ENCODE results near the gene FFAR3. TPM values are rescaled to one million over a fixed set of nuclear protein-coding genes. Genes with fewer than 3 reads are reported as not detected.
"Not testable (repeated sequence)": the region's sequence is repeated elsewhere in the genome, so short reads cannot be mapped to it uniquely, and the experiment has no call there.

The FFAR3 gene
- total RNA-seq, 1 donor from 2014 or later = not detected

- no peak for ATAC-seq (ENCODE audit: poor library complexity)
- intact Hi-C loops (cut with DNase I) = no loop called here
- DNase-seq = peak; percentile 35
These were observed 10.9 kb upstream of the FFAR3 start, which contains the start of gene FFAR1 for GRCh38 chr19:35347171-35347929. Gene FFAR1 (plus strand): TSS chr19:35347902. CDS start chr19:35351552, 3,650 bp downstream.

DNA sequence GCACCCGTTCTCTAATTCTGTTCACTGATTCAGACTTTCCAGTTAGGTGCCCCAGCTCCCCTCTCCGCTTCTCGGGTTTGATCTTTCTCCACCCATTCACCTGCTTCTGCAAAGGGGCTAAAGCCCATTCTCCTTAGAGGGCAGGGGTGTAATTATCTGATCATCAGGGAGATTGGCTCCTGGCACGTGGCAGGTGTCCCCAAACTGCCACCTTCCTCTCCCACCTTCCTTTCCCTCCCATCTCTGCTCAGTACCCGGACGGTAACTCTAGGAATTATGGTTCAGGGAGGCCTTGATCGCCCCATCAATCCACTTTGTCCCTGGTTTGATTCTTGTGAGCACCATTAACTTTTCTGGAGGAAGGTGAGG is 10.3 kb upstream of the FFAR3 start:
- intact Hi-C loops (cut with DNase I) = no loop called here
- ATAC-seq (ENCODE audit: poor library complexity) (no peak), DNase-seq (no peak)

- no peak for ATAC-seq (ENCODE audit: poor library complexity)
- intact Hi-C loops (cut with DNase I) = no loop called here
- DNase-seq = no peak
These were observed 9.2 kb upstream of the FFAR3 start for GRCh38 chr19:35348911-35349611.

- DNase-seq (no peak), ATAC-seq (ENCODE audit: poor library complexity) (no peak)
- intact Hi-C loops (cut with DNase I) = loop anchor here (5.0 kb wide), 2 partner anchors 117 to 147 kb away; no protein-coding TSS in a partner anchor
These were observed 8.4 kb upstream of the FFAR3 start for GRCh38 chr19:35349614-35350521.

GRCh38 chr19:35350591-35350990 is 7.7 kb upstream of the FFAR3 start:
- DNase-seq = no peak
- intact Hi-C loops (cut with DNase I) = loop anchor here (5.0 kb wide), 2 partner anchors 117 to 147 kb away; no protein-coding TSS in a partner anchor
- no peak for ATAC-seq (ENCODE audit: poor library complexity)

DNA sequence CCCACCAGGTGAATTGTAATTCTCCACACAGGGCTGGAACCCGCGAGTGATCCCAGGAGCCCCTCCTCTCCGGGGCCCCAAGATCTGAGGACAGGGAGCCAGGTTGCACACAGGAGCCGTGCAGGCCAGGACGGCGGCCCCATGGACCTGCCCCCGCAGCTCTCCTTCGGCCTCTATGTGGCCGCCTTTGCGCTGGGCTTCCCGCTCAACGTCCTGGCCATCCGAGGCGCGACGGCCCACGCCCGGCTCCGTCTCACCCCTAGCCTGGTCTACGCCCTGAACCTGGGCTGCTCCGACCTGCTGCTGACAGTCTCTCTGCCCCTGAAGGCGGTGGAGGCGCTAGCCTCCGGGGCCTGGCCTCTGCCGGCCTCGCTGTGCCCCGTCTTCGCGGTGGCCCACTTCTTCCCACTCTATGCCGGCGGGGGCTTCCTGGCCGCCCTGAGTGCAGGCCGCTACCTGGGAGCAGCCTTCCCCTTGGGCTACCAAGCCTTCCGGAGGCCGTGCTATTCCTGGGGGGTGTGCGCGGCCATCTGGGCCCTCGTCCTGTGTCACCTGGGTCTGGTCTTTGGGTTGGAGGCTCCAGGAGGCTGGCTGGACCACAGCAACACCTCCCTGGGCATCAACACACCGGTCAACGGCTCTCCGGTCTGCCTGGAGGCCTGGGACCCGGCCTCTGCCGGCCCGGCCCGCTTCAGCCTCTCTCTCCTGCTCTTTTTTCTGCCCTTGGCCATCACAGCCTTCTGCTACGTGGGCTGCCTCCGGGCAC is 6.7 kb upstream of the FFAR3 start:
- intact Hi-C loops (cut with DNase I) = loop anchor here (5.0 kb wide), 2 partner anchors 116 to 146 kb away; no protein-coding TSS in a partner anchor
- DNase-seq (no peak), ATAC-seq (ENCODE audit: poor library complexity) (no peak)

DNA sequence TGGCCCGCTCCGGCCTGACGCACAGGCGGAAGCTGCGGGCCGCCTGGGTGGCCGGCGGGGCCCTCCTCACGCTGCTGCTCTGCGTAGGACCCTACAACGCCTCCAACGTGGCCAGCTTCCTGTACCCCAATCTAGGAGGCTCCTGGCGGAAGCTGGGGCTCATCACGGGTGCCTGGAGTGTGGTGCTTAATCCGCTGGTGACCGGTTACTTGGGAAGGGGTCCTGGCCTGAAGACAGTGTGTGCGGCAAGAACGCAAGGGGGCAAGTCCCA is 6.1 kb upstream of the FFAR3 start:
- ATAC-seq (ENCODE audit: poor library complexity) = no peak
- intact Hi-C loops (cut with DNase I) = loop anchor here (5.0 kb wide), 2 partner anchors 115 to 145 kb away; no protein-coding TSS in a partner anchor
- no peak for DNase-seq

DNA sequence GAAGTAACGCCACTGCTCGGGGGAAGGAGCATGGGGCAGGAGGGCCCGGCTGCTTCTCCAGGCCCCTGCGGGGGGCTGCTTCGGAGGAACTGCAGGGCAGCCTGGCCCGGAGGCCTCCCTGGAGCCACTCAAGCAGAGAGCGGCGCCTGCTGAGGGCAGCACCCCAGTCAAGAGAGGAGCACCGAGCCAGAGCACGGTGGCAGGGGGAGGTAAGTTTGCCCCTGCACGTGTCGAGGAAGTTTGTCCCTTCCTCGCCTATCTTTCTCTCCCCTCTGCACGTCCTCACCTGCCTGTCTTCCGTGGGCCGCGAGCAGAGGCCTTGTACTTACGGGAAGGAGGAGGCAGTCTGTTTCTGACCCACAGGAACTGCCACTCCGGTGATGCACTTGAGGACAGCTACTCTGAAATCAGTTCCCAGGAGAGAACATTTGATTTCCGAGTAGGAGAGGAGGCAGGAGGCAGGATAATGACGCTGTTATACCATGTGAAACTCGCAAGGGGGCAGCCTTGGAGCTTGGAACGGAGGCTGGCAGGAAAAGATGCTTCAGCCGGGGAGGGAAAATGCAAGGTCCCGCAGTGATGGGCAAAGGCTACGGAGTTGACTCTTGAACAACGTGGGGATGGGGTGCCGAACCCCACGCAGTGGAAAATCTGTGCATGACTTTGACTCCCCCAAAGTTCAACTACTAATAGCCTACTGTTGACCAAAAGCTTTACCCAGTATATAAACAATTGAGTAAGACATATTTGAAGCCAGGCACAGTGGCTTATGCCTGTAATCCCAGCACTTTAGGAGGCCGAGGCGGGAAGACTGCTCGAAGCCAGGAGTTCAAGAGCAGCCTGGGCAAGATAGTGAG is 5.6 kb upstream of the FFAR3 start:
- intact Hi-C loops (cut with DNase I) = loop anchor here (5.0 kb wide), 2 partner anchors 115 to 145 kb away; no protein-coding TSS in a partner anchor
- peak; percentile 81 for ATAC-seq (ENCODE audit: poor library complexity)
- peak; percentile 59 for DNase-seq

DNA sequence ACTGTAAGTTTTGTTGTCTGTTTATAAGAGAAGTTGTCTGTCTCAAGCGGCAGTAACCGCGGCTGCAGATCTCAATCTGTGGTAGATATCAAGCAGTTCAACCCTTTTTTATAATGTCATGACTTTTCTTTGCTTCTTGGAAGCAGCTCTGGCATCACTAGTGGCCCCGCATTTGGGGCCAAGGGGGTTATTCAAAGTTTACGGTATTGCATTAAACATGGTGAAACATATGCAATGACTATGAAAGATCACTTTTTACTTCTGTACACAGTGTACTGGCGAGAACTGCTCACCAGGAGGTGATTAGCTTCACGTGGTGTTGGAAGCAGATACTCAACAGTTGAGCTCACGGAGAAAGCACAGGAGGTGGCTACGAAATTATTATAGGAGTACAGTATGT is 4.6 kb upstream of the FFAR3 start:
- intact Hi-C loops (cut with DNase I) = loop anchor here (5.0 kb wide), 2 partner anchors 114 to 144 kb away; no protein-coding TSS in a partner anchor
- ATAC-seq (ENCODE audit: poor library complexity) = no peak
- no peak for DNase-seq

DNA sequence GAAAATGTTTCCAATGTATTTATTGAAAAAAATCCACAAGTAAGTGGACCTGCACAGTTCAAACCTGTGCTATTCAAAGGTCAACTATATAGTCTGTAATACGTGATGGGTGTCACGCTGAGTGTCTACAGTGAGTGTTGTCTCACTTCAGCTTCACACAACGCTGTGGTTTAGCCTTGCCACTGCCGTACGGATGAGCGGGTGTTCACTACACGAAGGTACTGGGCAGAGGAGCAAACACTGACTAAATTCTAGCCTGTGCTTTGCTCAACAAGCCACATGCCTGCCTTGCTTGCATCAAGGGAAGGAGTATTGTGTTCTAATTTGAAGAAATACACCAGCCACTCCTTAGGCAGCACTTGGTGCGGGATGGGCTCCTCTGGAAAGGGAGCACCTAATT is 3.4 kb upstream of the FFAR3 start:
- no peak for DNase-seq
- ATAC-seq (ENCODE audit: poor library complexity) = no peak
- intact Hi-C loops (cut with DNase I) = loop anchor here (5.0 kb wide), 2 partner anchors 112 to 142 kb away; no protein-coding TSS in a partner anchor

DNA sequence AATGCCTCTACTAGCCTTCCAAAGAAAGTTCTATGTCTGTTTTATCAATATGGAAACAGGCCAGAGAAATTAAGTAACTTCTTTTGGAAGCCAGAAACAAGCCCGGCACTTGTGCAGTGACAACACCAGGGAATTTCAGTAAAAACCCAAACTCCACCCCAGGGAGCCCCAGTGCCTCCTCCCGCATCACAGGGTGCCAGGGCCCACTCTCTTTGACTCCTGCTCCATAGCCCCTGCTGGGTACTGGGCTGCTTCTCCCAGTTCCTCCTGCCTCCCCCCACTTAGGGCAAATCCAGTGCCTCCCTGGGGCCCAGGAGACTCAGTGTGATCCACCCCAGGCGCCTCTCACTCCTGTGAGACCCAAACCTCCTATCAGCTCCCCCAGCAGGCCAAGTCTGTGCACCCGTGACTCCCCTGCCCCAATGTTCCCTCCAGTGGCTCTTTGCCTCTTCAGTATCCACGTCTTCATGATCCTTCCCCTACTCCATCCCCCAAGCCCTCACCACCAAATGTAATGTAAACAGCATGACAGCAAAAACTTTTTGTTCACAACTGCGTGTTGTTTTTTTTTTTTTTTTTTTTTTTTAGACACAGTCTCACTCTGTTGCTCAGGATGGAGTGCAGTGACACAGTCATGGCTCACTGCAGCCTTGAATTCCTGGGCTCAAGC is 2.3 kb upstream of the FFAR3 start:
- intact Hi-C loops (cut with DNase I) = no loop called here
- ATAC-seq (ENCODE audit: poor library complexity) (peak; percentile 51), DNase-seq (no peak)

DNA sequence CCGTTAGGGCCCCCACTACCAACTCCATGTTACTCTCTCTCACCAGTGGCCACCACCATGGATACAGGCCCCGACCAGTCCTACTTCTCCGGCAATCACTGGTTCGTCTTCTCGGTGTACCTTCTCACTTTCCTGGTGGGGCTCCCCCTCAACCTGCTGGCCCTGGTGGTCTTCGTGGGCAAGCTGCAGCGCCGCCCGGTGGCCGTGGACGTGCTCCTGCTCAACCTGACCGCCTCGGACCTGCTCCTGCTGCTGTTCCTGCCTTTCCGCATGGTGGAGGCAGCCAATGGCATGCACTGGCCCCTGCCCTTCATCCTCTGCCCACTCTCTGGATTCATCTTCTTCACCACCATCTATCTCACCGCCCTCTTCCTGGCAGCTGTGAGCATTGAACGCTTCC is 574 bp downstream of the FFAR3 start:
- intact Hi-C loops (cut with DNase I) = not testable (repeated sequence)

DNA sequence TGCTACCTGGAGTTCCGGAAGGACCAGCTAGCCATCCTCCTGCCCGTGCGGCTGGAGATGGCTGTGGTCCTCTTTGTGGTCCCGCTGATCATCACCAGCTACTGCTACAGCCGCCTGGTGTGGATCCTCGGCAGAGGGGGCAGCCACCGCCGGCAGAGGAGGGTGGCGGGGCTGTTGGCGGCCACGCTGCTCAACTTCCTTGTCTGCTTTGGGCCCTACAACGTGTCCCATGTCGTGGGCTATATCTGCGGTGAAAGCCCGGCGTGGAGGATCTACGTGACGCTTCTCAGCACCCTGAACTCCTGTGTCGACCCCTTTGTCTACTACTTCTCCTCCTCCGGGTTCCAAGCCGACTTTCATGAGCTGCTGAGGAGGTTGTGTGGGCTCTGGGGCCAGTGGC is 1.1 kb downstream of the FFAR3 start:
- intact Hi-C loops (cut with DNase I); ATAC-seq (ENCODE audit: poor library complexity); DNase-seq: not testable (repeated sequence)

More for the DNA sequence above, 574 bp downstream of the FFAR3 start:
- DNase-seq; ATAC-seq (ENCODE audit: poor library complexity): not testable (repeated sequence)

DNA sequence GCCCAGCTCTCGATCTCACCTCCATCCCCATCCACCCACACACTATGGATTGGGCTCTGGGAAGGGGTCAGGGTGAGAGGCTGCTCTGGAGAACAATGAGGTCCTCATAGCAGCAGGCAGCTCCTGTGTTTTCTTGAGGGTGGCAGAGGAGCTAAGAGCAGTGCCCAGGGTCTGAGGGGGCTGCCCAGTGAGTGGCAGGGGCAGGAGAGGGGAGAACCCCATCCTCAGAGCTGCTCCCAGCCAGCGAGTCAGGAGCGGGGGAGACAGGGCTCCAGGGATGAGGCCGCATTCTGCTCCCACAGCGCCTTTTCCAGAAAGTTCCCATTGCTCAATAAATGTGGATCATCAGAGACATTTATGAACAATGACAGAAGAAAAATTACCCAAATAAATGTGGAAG is 1.8 kb downstream of the FFAR3 start:
- intact Hi-C loops (cut with DNase I); DNase-seq; ATAC-seq (ENCODE audit: poor library complexity): not testable (repeated sequence)

- DNase-seq = no peak
- intact Hi-C loops (cut with DNase I) = no loop called here
- no peak for ATAC-seq (ENCODE audit: poor library complexity)
These were observed 2.7 kb downstream of the FFAR3 start for GRCh38 chr19:35360880-35361420.

DNA sequence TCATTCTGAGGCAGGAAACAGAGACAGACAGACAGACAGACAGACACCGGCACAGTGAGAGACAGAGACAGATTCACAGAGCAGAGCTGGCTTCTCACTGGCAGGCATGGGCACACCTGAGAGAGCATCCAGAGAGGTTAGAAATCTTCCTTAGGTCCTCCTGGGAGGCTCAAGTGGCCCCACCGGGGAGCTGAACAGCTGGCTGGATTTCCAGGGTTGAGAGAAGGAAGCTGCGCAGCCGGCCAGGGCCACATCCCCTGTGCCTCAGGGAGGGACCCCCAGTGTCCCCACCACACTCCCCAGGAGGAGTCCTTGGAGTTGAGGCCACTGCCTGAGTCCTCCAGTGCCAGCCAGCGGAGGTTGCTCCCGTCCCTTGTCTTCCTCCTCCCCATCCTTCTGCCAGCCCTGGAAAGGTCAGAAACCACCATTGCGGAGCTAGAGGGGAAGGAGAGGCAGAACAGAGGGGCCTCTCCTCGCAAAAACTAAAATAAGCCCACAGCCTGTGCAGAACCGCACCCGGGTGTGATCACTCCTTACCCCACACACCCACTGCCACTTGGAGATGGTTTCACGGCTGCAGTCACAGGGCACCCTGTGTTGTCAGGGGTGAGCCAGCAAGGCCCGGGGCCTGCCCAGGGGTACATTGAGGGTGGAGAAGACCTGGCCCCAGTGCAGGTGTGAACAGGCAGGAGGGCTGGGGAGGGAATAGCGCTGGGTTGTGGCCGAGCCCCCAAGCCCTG is 4.2 kb downstream of the FFAR3 start:
- DNase-seq (no peak), ATAC-seq (ENCODE audit: poor library complexity) (no peak)
- intact Hi-C loops (cut with DNase I) = no loop called here
